ENCODE results near the gene TMEM158.

TMEM158 gene

DNA sequence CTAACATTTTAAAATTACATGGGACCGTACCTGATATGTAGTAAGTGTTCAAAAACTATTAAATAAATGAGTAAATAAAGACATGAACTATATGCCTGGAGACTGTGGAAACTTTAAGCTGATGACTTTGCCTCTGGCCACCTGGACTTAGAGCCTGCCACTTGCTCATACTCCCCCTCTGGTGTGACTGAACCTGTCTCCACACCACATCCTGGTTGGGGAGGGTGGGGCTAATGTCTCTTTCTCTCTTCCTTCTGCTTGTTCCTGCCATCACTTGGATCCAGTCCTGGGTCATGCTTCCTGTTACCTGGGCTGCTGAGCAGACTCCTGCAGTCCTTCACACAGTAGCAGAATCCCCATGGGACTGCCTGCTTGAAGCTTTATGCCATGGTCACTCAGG, 8.2 kb upstream of the TMEM158 start:
- in situ Hi-C loops (cut with MboI; ENCODE audit: low sequenced_read_pairs) = no loop called here

DNA sequence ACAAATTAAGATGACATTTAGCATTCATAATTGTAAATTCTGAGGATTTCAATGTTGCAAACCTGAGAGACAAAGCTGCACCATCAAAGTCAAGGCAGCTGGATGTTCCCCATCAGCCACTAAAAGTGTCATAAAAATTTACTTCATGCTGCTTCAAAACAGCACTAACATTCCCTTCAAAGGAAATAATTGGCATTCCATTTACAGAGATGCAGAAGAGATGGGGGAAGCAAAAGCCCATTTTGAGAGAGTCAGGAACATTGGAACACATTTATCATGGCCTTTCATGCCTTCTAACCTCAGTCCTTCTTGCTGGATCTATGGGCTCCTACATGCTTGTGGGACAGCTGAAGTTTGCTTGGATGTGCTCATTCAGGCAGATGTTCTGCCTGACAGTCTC, 6.4 kb upstream of the TMEM158 start:
- in situ Hi-C loops (cut with MboI; ENCODE audit: low sequenced_read_pairs) = no loop called here

DNA sequence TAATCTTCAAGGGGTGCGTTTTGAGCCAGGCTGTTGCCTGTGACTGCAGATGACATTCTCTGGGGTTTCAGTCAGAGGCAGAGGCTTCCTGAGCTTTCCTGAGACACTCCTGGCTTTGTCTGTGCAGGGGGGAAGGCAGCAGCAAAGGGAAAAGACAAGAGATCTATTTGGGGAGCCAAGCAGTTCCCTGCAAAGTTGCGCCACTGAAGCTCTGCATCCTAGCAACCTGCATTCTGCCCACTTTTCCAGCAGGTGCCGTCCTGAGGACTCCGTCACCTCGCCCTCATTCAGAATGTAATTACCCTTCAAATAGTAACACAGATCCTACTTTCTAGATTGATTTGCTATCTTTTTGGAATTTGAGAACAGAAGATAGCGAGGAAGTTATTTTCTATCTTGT, 1.9 kb upstream of the TMEM158 start:
- in situ Hi-C loops (cut with MboI; ENCODE audit: low sequenced_read_pairs) = no loop called here

DNA sequence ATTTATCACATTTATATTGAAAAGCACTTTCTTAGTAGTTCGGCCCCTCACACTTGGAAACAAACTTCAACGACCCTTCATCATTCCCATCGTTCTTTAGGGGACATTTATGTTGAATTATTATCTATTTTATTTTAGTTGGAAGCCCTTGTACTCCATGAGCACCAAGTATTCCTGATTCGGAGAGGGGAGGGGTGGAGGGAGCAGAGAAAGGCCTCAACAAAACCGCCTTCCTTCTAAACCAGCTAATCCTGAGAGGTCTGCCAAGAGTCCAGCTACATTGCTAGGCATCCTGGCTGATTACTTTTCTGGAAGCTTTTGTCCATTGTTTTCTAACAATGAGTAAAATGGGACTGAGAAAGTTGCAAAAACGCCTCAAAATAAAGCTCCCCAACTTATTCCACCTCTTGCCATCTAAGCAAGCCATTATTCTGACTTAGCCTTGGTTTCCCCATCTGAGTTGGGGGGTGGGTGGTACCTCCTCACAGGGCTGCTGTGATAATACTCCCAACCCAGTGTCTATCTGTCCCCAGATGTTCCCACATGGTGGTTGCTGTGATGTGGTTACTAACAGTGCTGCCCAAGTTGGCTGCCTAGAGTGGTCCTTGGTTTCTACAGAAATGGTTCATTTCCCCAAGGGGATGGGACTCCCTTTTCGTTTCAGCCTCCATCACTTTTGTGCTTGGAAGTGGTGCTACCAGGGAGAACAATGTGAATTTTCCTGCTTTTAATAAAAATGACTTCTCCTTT, 1.2 kb upstream of the TMEM158 start:
- in situ Hi-C loops (cut with MboI; ENCODE audit: low sequenced_read_pairs) = no loop called here

DNA sequence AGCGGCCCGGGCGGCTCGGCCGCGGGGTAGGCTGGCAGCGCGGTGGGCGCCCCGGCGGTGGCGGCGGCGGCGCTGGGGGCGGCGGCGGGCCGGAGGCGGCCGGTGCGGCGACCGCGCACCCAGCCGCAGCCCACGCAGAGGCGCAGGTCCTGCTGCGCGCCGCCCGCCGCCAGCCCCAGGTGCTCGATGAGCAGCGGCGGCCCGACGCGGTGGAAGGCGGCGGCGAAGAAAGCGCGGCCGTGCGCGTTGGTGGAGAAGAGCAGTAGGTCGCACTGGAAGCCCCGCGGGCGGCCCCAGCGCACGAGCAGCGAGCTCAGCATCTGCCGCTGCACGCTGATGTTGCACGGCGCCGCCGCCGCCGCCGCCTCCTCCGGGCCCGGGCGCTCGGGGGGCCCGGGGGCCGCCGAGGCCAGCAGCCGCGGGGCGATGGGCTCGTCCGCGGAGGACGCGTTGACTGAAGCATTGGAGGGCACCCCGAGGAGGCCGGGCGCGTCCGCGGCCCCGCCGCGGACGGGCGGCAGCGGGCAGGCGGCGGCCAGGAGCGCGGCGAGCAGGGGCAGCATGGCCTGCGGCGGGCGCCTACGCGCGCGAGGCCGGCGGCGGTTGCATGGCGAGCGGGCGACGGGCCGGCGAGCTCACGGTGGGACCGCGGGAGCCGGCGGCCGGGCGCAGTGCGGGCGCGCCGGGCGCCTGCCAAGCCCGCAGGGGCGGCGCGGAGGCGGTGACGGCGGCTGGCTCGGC, 452 bp downstream of the TMEM158 start:
- in situ Hi-C loops (cut with MboI; ENCODE audit: low sequenced_read_pairs) = no loop called here

DNA sequence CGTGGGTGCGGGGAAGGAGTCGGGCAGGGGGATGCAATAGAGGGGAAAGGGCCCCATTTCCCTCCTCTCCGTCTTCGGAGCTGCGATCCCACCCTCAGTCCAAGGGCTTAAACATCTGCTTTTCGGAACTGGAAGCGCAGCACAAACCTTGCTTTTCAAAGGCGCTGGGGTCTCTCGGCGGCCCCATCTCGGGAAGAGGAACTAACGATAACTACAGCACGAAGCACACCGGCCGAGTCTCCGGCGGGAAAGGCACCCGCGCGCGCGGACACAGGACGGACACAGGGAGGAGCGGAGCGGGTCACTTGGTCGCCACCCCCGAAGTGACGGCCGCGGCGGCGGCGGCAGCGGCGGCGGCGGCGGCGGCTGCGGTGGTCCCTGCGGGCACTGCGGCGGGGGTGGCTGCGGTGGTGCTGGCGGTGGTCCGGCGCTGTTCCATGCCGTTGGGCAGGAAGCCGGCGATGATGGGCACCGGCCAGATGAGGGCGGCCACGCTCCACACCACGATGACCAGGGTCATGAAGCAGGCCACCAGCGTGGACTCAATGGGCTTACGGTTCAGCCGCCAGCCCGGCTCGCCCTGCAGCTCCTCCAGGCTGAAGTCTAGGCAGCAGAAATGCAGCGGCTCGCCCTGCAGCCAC, 1.1 kb downstream of the TMEM158 start:
- in situ Hi-C loops (cut with MboI; ENCODE audit: low sequenced_read_pairs) = loop anchor here (25.0 kb wide), 2 partner anchors 262 to 437 kb away; no protein-coding TSS in a partner anchor

DNA sequence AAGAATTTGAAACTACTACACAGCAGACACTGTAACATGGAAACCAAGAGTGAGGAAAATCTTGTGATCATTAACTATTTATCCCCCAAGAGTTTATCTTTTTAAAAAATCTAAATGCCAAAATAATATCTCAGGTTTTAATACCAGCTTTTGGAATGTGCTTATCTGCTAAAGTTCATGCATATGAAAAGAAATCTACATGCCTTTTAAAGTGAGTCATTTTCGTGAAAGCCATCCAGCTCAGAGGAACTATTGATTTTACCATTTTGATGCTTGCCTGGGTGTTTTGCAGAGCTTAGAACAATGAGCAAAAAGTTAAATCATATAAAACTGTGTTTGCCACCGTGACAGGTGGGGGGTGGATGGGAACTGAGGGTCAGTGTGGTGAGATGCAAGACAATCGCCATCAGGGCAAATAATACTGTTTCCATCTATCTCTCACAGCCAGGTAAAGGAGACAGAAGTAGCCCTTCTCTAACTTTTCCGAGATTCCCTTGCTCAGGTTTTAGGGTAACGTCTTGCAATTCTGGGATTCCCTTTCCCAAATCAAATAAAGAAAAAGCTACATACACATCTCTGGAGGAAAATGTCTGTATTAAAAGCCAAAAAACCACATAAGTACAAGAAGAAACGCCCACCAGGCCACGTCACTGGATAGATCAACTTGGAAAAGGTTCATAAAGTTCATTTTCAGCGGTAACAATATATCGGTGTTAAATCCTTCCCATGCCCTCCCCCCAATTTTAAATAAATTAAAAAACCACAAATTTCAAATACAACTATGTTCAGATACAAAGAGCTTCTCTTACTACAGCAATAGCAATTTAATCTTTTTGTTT, 2.0 kb downstream of the TMEM158 start:
- in situ Hi-C loops (cut with MboI; ENCODE audit: low sequenced_read_pairs) = loop anchor here (25.0 kb wide), 2 partner anchors 263 to 438 kb away; no protein-coding TSS in a partner anchor

DNA sequence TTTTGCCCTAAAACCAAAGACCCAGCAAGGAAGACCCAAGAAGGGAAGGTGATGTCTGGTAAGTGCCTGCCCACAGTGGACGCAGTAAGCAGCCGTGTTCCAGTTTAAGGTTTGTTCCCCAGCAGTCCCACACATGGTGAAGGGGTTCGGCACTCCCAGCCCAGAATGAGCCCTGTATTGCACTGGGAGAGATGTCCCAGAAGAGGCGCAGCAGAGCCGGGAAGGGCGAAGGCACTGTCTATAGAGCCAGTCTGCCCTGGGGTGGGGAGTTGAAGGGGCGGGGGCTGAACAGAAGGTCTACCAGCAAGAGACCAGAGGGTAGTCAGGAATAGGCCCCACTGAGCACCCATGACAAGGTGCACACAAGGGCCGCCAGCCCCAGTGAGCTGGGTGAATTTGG, 6.4 kb downstream of the TMEM158 start:
- in situ Hi-C loops (cut with MboI; ENCODE audit: low sequenced_read_pairs) = loop anchor here (25.0 kb wide), 2 partner anchors 268 to 443 kb away; no protein-coding TSS in a partner anchor

DNA sequence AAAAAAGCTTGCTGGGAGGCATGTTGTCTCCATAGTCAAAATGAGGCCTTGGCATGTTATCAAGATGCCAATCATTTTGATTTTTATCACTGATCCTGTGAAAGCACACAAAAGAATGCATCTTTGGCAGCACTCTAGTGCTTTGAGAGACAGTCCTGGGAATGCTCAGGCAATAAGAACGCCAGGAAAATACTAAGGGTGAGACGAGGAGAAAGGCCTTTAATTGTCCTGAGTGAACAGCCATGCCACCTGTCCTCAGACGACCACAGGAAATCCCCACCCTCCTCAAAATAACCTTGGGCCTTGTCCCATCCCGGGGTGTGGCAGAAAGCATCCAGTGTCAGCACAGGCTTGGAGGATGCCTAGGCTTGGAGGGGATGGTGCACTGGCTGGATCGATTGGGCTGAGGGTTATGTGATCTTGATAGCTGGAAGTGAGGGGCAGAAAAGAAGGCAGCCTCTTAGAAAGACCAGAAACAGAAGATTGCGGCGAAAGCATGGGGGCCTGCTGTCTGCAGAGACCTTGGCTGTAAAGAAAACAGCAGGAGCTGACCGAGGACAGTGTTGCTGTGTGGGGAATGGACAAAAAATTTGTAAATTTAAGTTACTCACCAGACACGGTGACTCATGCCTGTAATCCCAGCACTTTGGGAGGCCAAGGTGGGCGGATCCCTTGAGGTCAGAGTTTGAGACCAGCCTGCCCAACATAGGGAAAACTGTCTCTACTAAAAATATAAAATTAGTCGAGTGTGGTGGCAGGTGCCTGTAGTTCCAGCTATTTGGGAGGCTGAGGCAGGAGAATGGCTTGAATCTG, 7.3 kb downstream of the TMEM158 start:
- in situ Hi-C loops (cut with MboI; ENCODE audit: low sequenced_read_pairs) = loop anchor here (25.0 kb wide), 2 partner anchors 269 to 444 kb away; no protein-coding TSS in a partner anchor

DNA sequence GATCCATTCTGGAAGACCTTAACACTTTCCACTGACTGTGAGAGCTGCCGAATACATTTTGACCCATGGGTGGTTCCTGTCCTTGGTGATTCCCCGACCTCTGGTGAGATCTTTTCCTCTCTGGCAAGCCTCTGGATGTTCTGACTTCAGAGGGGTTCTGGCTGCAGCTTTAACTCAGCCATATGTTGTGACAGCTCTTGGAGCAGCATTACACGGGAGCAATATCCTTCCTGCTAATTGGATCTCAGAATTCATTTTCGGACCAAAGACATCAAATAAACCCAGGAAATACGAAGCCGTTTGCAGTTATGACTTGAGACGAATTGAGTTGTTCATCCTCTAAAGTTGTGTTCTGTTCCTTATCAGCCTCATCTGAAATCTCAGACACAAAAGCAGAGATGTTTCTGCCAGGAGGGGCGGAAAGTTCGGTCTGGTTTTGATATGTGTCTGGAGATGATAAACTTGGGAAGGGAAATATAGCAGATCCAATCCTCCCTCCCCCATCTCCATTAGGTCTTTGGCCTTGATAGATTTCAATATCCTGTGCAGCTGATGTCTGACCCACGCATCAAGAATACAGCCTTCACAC, 10.0 kb downstream of the TMEM158 start:
- in situ Hi-C loops (cut with MboI; ENCODE audit: low sequenced_read_pairs) = loop anchor here (25.0 kb wide), 2 partner anchors 271 to 446 kb away; no protein-coding TSS in a partner anchor

DNA sequence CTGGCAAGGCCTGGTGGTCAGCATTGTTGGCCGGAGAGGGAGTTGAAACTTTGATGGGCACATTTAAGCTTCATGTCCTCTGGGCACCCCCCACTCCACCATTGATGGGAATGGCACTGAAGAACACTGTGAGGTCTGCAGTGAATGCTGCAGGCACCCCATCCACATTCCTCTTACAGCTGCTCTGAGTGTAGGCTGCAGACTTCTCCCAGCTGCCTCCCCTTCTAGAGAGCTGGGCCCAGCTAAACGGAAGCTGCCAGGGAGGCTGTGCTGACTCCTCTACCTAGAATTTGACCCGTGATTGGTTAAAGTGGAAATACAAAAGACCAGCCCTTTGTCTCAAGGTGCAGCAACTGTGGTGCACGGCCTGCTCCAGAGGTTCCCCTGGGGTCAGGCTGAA, 10.6 kb downstream of the TMEM158 start:
- in situ Hi-C loops (cut with MboI; ENCODE audit: low sequenced_read_pairs) = loop anchor here (25.0 kb wide), 2 partner anchors 272 to 447 kb away; no protein-coding TSS in a partner anchor

DNA sequence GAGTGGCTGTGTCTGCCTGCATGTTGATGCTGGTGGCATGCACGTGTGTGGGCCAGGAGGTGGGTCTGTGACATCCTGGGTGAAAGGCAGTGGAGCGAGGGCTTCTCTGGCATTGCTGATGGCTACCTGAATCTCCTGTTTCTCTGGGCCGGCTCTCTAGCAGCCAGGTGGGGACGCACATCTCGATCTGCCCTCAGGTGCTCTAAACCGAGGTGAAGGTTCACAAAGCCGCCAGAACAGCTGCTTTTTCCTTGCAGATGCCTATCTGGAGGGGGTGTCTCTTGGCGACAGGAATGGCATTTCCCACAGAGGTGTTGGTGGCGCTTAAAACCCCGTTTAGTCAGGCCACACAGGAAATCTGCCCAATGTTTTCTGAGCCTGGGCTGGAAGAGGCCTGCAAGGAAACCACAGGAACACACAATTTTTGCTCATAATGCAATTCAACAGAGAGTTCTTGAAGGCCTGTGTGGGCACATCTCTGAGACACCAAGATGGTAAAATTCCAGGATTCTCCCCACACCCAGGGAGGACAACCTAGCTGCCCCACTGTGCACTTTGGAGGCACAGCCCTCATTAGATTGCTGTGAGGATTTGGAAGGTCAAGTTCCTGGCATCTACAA, 11.9 kb downstream of the TMEM158 start:
- in situ Hi-C loops (cut with MboI; ENCODE audit: low sequenced_read_pairs) = loop anchor here (25.0 kb wide), 2 partner anchors 273 to 448 kb away; no protein-coding TSS in a partner anchor

DNA sequence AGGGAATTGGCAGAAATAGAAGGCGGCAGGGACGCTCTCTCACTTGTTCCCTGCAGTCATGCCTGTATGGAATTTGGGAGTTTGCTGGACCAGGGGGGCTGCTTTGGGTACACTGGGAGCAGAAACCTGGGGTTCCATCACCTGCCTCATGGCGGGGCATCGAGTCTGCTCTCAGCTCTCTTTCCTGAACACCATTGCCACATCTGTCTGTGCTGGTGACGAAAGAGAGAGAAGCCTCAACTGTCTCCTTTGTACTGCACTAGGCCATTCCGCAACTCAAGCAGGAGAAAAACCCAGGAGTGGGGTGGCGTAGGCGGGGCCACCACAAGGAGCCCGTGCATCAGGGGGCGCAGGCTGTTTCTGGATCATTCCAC, 14.0 kb downstream of the TMEM158 start:
- in situ Hi-C loops (cut with MboI; ENCODE audit: low sequenced_read_pairs) = loop anchor here (25.0 kb wide), 2 partner anchors 275 to 450 kb away; no protein-coding TSS in a partner anchor

DNA sequence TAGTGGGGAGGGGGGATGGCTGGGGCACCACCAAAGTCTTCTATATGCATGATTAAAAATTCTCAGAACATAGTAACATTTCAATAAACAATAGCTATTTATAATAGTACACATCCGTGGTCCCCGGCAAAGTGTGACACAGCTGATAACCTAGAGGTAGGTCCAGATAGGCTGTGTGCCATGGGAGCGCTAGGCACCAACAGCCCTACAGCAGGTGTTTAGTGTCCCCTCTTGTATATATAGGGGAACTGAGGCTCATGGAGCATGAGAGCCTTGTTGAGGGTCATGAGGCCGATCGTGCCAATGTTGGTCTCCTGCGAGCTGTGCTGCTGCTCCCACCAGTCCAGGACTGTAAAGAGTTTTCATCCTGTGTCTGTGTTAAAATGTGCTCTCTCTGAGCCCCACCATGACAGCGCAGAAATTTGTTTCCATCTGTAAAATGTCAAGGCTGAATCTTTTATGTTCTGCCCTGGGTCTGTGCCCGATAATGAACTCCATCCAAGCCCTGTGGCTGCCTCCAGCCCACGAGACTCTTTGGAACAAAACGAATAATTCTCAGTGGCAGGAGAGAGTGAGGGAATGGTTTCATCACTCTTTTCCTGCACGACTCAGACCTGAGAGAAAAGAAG, 14.5 kb downstream of the TMEM158 start:
- in situ Hi-C loops (cut with MboI; ENCODE audit: low sequenced_read_pairs) = loop anchor here (25.0 kb wide), 2 partner anchors 276 to 451 kb away; no protein-coding TSS in a partner anchor

DNA sequence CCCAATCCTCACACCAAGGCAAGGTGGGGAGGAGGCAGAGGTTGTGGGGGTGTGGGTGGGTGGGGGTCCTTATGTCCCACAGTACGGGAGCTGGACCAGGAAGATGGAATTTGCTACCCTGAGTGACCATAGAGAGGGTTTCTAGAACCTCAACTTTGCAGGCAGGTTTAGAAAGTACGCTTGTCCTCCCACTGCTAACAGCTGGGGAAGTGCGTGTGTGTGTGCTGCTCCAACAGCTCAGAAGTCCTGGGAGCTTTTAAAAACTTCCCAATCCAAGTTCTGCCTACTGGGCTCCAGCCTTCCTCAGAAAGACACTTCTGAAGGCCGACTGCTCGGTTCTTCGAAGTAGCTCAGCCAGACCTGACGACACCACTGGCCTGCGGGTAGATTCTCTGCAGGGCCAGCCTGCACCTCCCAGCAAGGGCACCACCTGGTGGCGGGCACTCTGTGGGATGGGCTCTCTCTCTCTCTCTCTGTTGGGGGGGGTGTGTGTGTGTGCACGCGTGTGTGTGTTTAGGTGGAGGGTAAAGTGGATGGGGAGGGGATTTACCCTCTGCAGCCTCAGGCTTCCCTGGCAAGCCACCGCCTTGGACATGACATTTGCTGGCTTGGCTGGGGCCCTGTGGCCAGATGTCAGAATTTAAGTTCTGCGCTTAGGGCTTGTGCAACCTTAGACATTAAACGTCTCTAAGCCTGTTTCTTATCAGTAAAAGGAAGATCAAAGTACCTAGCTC, 15.6 kb downstream of the TMEM158 start:
- in situ Hi-C loops (cut with MboI; ENCODE audit: low sequenced_read_pairs) = loop anchor here (25.0 kb wide), 2 partner anchors 277 to 452 kb away; no protein-coding TSS in a partner anchor

DNA sequence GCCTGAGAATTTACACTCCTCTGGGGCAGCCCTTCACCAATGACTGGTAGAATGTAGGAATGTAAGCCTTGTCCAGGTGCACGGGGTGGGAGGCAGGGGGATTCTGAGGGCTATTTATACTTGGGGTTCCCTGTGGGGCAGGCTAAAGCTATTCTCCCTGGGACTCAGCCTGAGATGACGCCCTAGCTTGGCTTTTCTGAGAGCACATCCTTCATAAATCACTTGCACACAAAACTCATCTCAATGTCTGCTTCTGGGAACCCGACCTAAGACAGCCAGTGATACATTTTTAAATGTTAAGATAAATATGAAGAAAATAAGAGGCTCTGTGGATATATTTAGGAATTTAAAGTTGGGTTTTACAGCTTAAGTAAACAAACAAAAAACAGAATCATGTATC, 16.6 kb downstream of the TMEM158 start:
- in situ Hi-C loops (cut with MboI; ENCODE audit: low sequenced_read_pairs) = loop anchor here (5.0 to 25.0 kb wide), 3 partner anchors 167 to 453 kb away; no protein-coding TSS in a partner anchor

DNA sequence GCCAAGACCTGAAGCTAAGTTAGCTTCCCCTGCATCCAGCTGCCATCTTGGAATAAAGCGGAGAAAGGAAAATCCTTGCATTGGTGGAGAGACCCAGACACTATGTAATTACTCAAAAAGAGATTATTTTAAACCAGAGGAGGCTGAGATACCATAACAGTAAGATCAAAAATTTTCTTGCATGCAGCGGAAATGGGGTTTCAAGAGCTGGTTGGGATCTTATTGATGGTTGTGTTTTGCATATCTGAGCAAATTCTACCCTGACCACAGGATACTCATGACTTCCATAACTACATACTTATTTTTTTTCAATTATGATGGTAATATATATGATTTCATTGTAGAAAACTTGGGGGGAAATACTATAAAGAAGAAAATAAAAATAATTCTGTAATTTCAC, 17.5 kb downstream of the TMEM158 start:
- in situ Hi-C loops (cut with MboI; ENCODE audit: low sequenced_read_pairs) = loop anchor here (5.0 to 25.0 kb wide), 3 partner anchors 166 to 454 kb away; no protein-coding TSS in a partner anchor
